ENCODE measurements around the gene OR6C4.
"Not testable (repeated sequence)": the region's sequence is repeated elsewhere in the genome, so short reads cannot be mapped to it uniquely, and the experiment has no call there.

OR6C4 gene

DNA sequence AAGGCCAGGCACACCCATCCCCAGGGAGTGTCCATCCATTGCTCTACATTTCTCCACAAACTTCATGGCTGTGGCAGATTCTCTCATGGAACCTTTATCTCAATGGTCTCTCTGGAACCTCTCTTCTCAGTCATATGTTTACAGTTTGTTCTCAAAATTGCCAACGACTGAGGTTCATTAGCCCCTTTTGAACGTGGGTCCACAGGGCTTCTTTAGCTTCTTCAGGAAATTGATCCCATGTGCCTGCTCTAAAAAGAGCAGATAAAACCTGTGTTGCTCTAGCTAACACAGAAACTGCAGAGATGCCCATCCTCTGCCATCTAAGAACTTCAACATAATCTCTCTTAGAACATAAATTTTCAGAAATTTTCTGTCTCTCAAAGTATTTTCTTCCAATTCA is at the start of gene OR6C4:
OR6C4 (plus strand) TSS at position 301 of the 400 bp plus-strand sequence. CDS start 1,625 bp downstream, outside the sequence.
- no peak for DNase-seq (ENCODE audit: low read depth in 2 of 2)

GRCh38 chr12:55499810-55500252 is 49.6 kb upstream of the OR6C4 start:
- no peak for DNase-seq (ENCODE audit: low read depth in 2 of 2)

DNA sequence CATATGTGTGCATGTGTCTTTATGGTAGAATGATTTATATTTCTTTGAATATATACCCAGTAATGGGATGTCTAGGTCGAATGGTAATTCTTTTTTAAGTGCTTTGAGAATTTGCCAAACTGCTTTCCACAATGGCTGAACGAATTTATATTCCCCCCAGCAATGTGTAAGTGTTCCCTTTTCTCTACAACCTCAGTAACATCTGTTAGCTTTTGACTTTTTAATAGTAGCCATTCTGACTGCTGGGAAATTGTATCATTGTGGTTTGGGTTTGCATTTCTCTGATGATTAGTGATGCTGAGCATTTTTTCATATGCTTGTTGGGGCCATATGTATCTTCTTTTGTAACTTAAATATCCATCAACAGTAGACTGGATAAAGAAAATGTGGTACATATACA is 47.8 kb upstream of the OR6C4 start:
- DNase-seq (ENCODE audit: low read depth in 2 of 2) = no peak

DNA sequence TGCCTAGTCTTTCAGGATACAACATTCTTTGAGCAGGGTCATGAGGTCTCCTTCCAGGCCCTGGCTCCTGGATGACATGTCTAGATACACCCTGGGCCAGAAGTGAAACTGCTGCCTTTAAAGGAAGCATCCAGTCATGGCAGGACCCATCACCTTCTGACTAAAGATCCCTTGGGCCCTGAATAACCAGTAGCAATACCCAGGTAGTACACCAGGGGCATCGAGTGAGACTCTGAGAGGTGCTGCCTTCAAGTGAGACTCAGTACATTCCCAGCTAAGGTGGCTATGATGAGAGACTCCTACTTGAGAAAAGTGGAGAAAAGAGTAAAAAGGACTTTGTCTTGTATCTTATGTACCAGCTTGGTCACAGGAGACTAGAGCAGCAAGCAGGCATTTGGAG is 33.7 kb upstream of the OR6C4 start:
- no peak for DNase-seq (ENCODE audit: low read depth in 2 of 2)

DNA sequence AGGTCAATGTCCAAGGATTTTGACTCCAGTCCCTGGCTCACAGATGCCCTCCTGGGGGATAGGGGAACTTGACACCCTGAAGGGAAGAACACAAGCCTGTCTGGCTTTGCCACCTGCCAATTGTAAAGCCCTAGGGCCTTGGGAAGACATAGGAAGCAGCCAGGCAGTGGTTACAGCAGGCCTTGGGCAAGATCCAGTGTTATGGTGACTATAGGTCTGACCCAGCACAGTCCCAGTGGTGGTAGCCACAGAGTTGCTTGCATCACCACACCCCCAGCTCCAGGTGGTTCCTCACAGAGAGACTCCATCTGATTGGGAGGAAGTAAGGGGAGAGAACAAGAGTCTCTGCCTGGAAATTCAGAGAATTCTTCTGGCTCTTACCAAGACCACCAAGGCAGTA is 33.0 kb upstream of the OR6C4 start:
- DNase-seq (ENCODE audit: low read depth in 2 of 2) = no peak

- DNase-seq (ENCODE audit: low read depth in 2 of 2) = not testable (repeated sequence)
Observed at GRCh38 chr12:55548235-55548634, 1.2 kb upstream of the OR6C4 start.

DNA sequence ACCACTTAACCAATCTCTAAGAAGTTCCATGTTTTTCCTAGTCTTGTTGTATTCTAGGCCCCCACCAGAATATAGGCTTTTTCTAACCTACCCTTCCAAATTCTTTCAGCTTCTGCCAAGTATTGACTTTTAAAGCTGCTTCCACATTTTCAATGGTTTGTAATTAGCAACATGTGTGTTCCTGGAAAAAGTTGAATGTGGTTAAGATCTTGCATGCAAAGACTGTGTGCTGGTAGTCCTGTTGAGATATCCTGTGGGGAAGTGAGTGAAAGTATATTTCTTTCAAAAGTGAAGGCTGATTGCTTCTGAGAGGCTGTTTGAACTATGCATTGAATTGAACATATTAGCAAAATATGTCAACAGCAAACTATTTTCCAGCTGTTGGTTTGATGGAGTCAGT is 646 bp upstream of the OR6C4 start:
- DNase-seq (ENCODE audit: low read depth in 2 of 2) = no peak

DNA sequence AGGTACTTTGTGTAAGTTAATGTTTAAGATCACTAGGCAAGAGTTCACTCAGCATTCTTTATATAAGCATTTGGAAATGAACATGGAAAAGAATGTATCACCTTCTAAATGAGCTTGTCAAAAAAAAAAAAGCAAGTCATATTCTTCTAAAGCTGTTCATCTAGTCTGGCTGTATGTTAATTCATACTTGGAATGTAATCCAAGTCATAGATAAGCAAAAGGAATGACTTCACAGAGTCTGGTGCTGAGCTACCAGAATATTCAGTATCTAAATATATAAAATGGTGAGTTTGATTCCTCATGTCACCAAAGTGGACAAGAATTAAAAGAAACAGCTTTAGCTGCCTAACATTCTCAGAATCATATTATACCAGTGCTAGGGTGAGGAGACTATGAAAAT is 4.9 kb downstream of the OR6C4 start:
- no peak for DNase-seq (ENCODE audit: low read depth in 2 of 2)

- DNase-seq (ENCODE audit: low read depth in 2 of 2) = not testable (repeated sequence)
Observed at GRCh38 chr12:55570060-55570459, 20.7 kb downstream of the OR6C4 start.

GRCh38 chr12:55570689-55571088 is 21.3 kb downstream of the OR6C4 start:
- not testable (repeated sequence) for DNase-seq (ENCODE audit: low read depth in 2 of 2)

DNA sequence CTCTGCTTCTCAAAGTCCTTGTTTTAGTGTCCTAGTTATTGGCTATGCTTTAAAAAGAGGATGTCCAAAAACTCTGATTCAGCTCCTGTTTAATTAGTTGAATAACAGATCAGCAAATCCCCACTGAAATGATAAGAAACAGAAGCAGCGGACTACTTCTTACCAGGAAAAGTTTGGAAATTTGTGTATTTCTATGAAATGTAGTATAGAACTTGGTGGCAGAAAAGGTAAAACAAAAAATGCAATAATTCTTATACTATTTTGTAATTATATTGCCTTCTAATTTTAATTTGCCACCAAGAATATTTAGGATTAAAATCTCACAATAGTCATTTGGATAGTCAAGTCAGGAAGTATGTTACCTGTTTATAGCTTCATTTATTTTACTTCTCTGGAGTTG is 22.8 kb downstream of the OR6C4 start, which contains the start of gene OR2AP1:
OR2AP1 (plus strand) TSS at position 301 of the 400 bp plus-strand sequence. CDS start 1,947 bp downstream, outside the sequence.
- DNase-seq (ENCODE audit: low read depth in 2 of 2) = no peak

GRCh38 chr12:55582066-55582465 is 32.7 kb downstream of the OR6C4 start:
- DNase-seq (ENCODE audit: low read depth in 2 of 2) = no peak

- DNase-seq (ENCODE audit: low read depth in 2 of 2) = no peak
Observed at GRCh38 chr12:55585817-55586216, 36.4 kb downstream of the OR6C4 start.

GRCh38 chr12:55590152-55590551 is 40.8 kb downstream of the OR6C4 start:
- DNase-seq (ENCODE audit: low read depth in 2 of 2) = not testable (repeated sequence)
